Spleen (tissue), 11 donors: ENCODE measurements around the gene FAM3C. TPM values are rescaled to one million over a fixed set of nuclear protein-coding genes. Genes with fewer than 3 reads are reported as not detected.

ENCODE experiments used
- DNase-seq: peaks from one replicate; pipeline ENCODE4 v3.0.0-alpha.2; 2020
- H3K27ac ChIP-seq, 8 donors: fragments of 200-600 bp; sonication (generic) in 7 of 8; 1 replicate in 4 of 8; 2 replicates in 4 of 8; pipeline versions ENCODE4 v1.5.0 to v1.8.0; 2016 to 2021; ENCODE audit warnings: inconsistent platforms in 4 of 8, mild to moderate bottlenecking in 4 of 8, moderate library complexity in 1 of 8
- H3K27me3 ChIP-seq, 7 donors: fragments of 200-600 bp; sonication (generic) in 6 of 7; replicated peaks in 1 of 7; 1 replicate in 4 of 7; 2 replicates in 3 of 7; pipeline versions ENCODE4 v1.5.0 to v1.8.0; 2016 to 2021; ENCODE audit warnings: inconsistent platforms in 3 of 7, mild to moderate bottlenecking in 1 of 7
- H3K36me3 ChIP-seq, 6 donors: fragments of 200-600 bp; sonication (generic) in 5 of 6; 1 replicate in 4 of 6; 2 replicates in 2 of 6; pipeline versions ENCODE4 v1.5.0 to v1.8.0; 2016 to 2021; ENCODE audit warnings: inconsistent platforms in 2 of 6
- H3K4me1 ChIP-seq, 6 donors: fragments of 200-600 bp; sonication (generic) in 5 of 6; 1 replicate in 3 of 6; 2 replicates in 3 of 6; pipeline versions ENCODE4 v1.5.0 to v1.8.0; 2016 to 2021; ENCODE audit warnings: inconsistent platforms in 3 of 6
- H3K4me3 ChIP-seq, 8 donors: fragments of 200-600 bp; sonication (generic) in 7 of 8; 1 replicate in 4 of 8; 2 replicates in 4 of 8; pipeline versions ENCODE4 v1.5.0 to v1.8.0; 2016 to 2021; ENCODE audit warnings: inconsistent platforms in 4 of 8, mild to moderate bottlenecking in 4 of 8, moderate library complexity in 2 of 8
- H3K9me3 ChIP-seq, 8 donors: fragments of 200-600 bp; sonication (generic) in 7 of 8; 1 replicate in 4 of 8; 2 replicates in 4 of 8; pipeline versions ENCODE4 v1.5.0 to v1.8.0; 2016 to 2021; ENCODE audit warnings: inconsistent platforms in 4 of 8
- POLR2A ChIP-seq, 3 donors: fragments of 450-650 bp; IDR thresholded peaks; one replicate each; pipeline ENCODE4 v1.5.1; 2017; ENCODE audit warnings: antibody characterized with exemption in 3 of 3, mild to moderate bottlenecking in 1 of 3
- POLR2AphosphoS5 ChIP-seq, 3 donors: sonication (generic); formaldehyde crosslinking; IDR thresholded peaks; one replicate each; pipeline ENCODE4 v1.5.1; 2017; ENCODE audit warnings: antibody characterized with exemption in 3 of 3
- WGBS, 5 donors: extraction: QIAGEN DNeasy Blood & Tissue Kit in 3 of 5; methylation state at CpG; one replicate each; pipeline versions ENCODE4 v1.1.5 to v1.1.7; 2013 to 2018; 5-methylcytosine and 5-hydroxymethylcytosine counted together
- intact Hi-C: fragments of 100-400 bp; cut with DNase I; formaldehyde crosslinking; loops from one replicate; pipeline ENCODE4 v1.15.0; 2023; ENCODE audit warnings: low total_unique reads
- polyA plus RNA-seq, 3 donors: library from polyadenylated mRNA; stranded (reverse); fragments of 200-250 nt; gene quantifications; one replicate each; pipeline ENCODE4 v1.2.1, GENCODE V29; 2013
- total RNA-seq, 7 donors: library from RNA; depleted of rRNA in 3 of 7; stranded (reverse); fragments of >200 nt in 3 of 7; fragmentation: NEBNext Ultra II Directional in 4 of 7; extraction: Animal tissue kit (Norgen Biotek cat#: 25700) in 4 of 7; gene quantifications; one replicate each; pipeline versions ENCODE4 v1.1.0 to v1.2.1, GENCODE V29; 2016 to 2021
- TF ChIP-seq, protein P1 (sequence below), 11 experiments: fragments of 200-600 bp in 7 of 11; fragments of 450-650 bp in 4 of 11; sonication (generic) in 4 of 11; IDR thresholded peaks in 8 of 11; conservative IDR thresholded peaks in 3 of 11; 1 replicate in 7 of 11; 2 replicates in 4 of 11; pipeline versions ENCODE4 v1.4.0 to v1.8.0; 2016 to 2021; ENCODE audit warnings: antibody characterized with exemption in 11 of 11, inconsistent platforms in 4 of 11, mild to moderate bottlenecking in 1 of 11
- donor health status: healthy with polysubstance abuse.
- donor health status: DM: no; HTN: no; CAD: no; lungs with moderate emphysema.
- donor health status: DM: no; HTN: no; CAD: no.
- donor health status: Bipolar disorder and iron deficiency.
- donor health status: healthy.
- donor health status: DM: no; HTN: no; CAD: no.
- donor health status: DM: yes; HTN: yes; CAD: no.

The FAM3C gene
- total and polyA plus RNA-seq, 10 donors: 35.4 to 69.2 (median 54.1) TPM

- intact Hi-C loops: no loop called here
- Histone ChIP-seq H3K36me3 (no peaks in the 10 kb centered on the region), H3K9me3 (no peaks in the 10 kb centered on the region), H3K27me3 (no peaks in the 10 kb centered on the region), H3K4me3 (no peak overlapping the region), H3K27ac (no peak overlapping the region), H3K4me1 (peaks cover 0 to 2% (median 1%) of the 10 kb centered on the region in 6 donors)
- TF ChIP-seq POLR2A (IDR thresholded peaks at IDR 0.05) (no peak), POLR2AphosphoS5 (IDR thresholded peaks at IDR 0.05) (no peak)
- TF ChIP-seq, protein P1, sequence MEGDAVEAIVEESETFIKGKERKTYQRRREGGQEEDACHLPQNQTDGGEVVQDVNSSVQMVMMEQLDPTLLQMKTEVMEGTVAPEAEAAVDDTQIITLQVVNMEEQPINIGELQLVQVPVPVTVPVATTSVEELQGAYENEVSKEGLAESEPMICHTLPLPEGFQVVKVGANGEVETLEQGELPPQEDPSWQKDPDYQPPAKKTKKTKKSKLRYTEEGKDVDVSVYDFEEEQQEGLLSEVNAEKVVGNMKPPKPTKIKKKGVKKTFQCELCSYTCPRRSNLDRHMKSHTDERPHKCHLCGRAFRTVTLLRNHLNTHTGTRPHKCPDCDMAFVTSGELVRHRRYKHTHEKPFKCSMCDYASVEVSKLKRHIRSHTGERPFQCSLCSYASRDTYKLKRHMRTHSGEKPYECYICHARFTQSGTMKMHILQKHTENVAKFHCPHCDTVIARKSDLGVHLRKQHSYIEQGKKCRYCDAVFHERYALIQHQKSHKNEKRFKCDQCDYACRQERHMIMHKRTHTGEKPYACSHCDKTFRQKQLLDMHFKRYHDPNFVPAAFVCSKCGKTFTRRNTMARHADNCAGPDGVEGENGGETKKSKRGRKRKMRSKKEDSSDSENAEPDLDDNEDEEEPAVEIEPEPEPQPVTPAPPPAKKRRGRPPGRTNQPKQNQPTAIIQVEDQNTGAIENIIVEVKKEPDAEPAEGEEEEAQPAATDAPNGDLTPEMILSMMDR (IDR thresholded peaks at IDR 0.05 in 8 of 11, conservative IDR thresholded peaks at IDR 0.05 in 3 of 11): no peak
- DNase-seq: no peak
- WGBS, 5 donors: 73 to 89% (median 86%) methylated on average over 3 of the region's 3 CpGs
These were observed 5.8 kb upstream of the FAM3C start for GRCh38 chr7:121401896-121402295.

DNA sequence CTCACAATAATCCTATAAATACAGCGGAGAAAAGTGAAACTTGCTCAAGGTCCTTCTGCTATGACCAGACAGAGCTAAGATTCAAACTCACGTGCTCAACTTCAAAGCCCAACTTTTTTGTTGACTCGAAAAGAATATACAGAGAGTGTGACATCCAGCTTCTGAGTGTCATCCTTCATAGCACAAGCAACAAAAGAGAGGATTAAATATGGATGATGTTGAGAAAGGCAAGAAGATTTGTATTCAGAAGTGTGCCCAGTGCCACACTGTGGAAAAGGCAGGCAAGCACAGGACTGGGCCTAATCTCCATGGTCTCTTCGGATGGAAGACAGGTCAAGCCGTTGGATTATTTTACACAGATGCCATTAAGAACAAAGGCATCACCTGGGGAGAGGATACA lies 2.1 kb upstream of the FAM3C start:
- TF ChIP-seq, protein P1 (IDR thresholded peaks at IDR 0.05 in 8 of 11, conservative IDR thresholded peaks at IDR 0.05 in 3 of 11): peak in 2 of 11 experiments; percentile 24 to 25
- no peak for TF ChIP-seq POLR2A (IDR thresholded peaks at IDR 0.05)
- no peak for TF ChIP-seq POLR2AphosphoS5 (IDR thresholded peaks at IDR 0.05)
- DNase-seq: no peak
- Histone ChIP-seq H3K4me3 (no peak overlapping the region), H3K27me3 (no peaks in the 10 kb centered on the region), H3K9me3 (no peaks in the 10 kb centered on the region), H3K36me3 (no peaks in the 10 kb centered on the region), H3K4me1 (peaks cover 15 to 33% (median 28%) of the 10 kb centered on the region in 6 donors), H3K27ac (no peak overlapping the region)
- intact Hi-C loops: no loop called here
- WGBS, 5 donors: 87 to 95% (median 92%) methylated on average over 5 of the region's 5 CpGs

DNA sequence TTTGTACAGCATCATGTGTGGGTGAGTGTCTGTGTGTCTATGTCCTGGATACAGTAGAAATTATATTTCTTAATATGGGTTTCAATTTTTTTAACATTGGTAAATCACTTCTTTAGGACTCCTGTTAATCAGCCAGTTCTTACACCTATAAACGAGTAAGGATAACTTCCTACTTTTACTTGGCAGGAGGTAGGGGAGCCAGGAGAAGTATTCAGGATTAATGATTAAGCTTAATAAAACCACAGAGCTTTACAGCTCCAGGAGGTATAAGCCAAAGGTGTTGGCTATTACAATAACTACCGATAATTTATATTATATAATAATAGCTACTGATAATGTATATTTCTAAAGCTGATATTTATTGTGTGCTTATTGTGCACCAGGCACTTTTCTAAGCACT lies 1.7 kb upstream of the FAM3C start:
- intact Hi-C loops: no loop called here
- Histone ChIP-seq H3K27ac (no peak overlapping the region), H3K4me3 (no peak overlapping the region)

GRCh38 chr7:121397361-121397760 lies 1.3 kb upstream of the FAM3C start:
- intact Hi-C loops: no loop called here
- Histone ChIP-seq H3K27ac (no peak overlapping the region), H3K9me3 (peaks cover 0 to 4% (median 0%) of the 10 kb centered on the region in 8 donors), H3K4me3 (no peak overlapping the region), H3K27me3 (no peaks in the 10 kb centered on the region), H3K4me1 (peaks cover 15 to 39% (median 30%) of the 10 kb centered on the region in 6 donors), H3K36me3 (peaks cover 0 to 8% (median 0%) of the 10 kb centered on the region in 6 donors)
- TF ChIP-seq POLR2AphosphoS5 (IDR thresholded peaks at IDR 0.05): no peak
- TF ChIP-seq, protein P1 (IDR thresholded peaks at IDR 0.05 in 8 of 11, conservative IDR thresholded peaks at IDR 0.05 in 3 of 11): no peak
- WGBS, 5 donors: 94 to 98% (median 96%) methylated on average over 3 of the region's 3 CpGs
- no peak for DNase-seq

More for the DNA sequence above, 1.7 kb upstream of the FAM3C start:
- 82 to 95% (median 86%) methylated on average over 2 of the region's 2 CpGs for WGBS, 5 donors
- no peak for TF ChIP-seq POLR2A (IDR thresholded peaks at IDR 0.05)
- no peak for TF ChIP-seq POLR2AphosphoS5 (IDR thresholded peaks at IDR 0.05)
- TF ChIP-seq, protein P1 (IDR thresholded peaks at IDR 0.05 in 8 of 11, conservative IDR thresholded peaks at IDR 0.05 in 3 of 11): no peak
- Histone ChIP-seq H3K4me1 (peaks cover 15 to 37% (median 30%) of the 10 kb centered on the region in 6 donors), H3K36me3 (peaks cover 0 to 3% (median 0%) of the 10 kb centered on the region in 6 donors), H3K27me3 (no peaks in the 10 kb centered on the region), H3K9me3 (peaks cover 0 to 2% (median 0%) of the 10 kb centered on the region in 8 donors)
- DNase-seq: no peak
